ENCODE data around the gene DNAI7.

Gene DNAI7

DNA sequence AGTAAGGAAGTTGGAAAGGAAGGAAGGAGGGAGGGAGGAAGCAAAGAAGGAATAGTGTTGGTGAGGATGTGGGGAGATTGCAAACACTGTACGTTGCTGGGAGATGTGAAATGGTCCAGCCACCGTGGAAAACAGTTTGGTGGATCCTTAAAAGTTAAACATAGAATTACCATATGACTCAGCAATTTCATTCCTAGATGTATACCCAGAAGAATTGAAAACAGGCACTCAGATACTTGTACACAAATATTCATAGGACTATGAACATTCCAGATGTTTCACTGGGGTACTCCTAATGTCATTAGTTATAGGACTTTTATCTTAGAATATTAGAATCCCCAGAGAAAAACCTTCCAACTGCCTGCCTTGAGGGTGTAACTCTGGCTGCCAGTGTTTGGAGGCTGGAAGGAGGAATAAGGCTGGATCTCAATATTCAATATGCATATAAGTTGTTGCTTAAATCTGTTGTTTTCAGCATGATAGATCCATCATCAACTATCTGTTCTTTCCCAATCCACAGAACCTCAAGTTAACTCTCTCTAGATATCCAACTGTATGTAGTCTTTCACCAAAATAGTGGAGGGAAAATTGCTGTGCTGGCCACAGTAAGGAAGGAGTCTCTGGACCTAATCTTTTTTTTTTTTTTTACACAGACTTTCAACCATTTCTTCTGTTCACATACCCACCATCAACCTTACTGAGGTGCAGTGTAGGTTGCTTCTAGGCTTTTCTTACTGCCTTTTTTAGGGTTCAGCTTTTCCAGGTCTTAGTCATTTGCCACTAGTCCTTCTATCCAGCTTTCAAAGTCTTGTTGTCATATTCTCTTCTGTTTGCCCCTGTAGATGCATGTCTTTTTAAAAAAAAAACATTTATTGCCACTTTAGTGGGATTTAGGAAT is 94.5 kb downstream of the DNAI7 start:
- DNase-seq (ENCODE audit: low spot score): no peak

DNA sequence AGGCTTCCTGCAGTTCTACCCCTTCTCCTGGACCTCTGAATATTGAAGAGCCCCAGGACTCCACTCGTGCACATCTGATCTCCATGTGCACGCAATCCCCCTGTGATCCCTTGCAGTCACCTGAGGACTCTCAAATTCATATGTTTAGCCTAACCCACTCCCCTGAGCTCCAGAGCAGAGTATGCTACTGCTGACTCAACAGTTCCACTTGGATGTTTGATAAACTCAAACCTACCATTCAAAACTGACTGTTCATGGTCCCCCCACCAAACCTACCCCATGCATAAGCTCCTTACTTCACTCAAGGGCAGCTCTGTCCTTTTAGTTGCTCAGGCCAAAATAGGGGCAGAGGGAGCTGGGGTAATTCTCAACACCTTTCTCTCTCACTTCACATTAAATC is 96.0 kb downstream of the DNAI7 start:
- DNase-seq (ENCODE audit: low spot score): no peak

DNA sequence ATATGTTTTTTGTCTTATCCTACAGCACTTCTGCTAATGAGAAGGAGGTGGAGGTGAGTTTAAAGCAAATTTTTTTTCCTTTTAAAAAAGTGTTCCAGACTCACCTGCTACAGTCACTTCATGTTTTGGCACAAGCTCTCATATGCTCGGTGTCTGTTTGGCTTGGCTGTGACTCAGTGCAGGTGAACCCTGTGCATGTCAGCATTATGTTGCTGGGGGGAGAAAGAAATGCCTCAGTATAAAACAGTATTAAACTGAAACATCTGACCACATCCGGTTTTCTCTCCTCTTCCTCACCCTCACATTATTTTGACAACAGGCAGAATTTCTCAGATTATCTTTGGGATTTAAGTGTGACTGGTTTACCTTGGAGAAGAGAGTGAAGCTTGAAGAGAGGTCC is 105.2 kb downstream of the DNAI7 start:
- DNase-seq (ENCODE audit: low spot score): no peak

DNA sequence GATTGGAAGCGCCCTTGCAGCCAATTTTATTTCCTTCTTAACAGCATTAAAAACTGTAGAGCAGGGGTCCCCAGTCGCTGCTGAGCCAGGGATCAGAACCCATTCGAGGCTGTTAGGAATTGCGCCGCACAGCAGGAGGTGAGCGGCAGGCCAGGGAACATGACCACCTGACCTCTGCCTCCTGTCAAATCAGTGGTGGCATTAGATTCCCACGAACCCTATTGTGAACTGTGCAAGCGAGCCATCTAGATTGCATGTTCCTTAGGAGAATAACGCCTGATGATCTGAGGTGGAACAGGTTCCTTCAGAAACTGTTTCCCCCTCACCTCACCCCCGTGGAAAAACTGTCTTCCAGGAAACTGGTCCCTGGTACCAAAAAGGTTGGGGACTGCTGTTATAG is 107.4 kb downstream of the DNAI7 start:
- no peak for DNase-seq (ENCODE audit: low spot score)

DNA sequence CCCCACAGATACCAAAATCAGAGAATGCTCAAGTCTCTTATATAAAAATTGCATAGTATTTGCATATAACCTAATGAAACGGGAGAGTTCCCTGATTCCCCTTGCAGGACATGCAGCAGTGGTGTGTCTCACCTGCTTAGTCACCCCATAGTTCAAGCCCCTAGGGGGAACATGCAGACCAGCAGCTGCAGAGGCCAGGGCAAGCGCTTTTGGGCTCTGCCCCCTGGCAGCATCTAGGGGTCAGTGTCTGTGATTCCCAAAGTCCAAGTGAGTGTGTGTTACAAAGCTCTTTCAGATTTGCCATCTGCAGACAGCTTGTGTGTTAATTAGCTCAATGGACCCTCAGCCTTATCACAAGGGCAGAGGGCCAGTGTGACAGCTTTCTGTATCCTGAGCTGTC is 110.1 kb downstream of the DNAI7 start:
- no peak for DNase-seq (ENCODE audit: low spot score)

DNA sequence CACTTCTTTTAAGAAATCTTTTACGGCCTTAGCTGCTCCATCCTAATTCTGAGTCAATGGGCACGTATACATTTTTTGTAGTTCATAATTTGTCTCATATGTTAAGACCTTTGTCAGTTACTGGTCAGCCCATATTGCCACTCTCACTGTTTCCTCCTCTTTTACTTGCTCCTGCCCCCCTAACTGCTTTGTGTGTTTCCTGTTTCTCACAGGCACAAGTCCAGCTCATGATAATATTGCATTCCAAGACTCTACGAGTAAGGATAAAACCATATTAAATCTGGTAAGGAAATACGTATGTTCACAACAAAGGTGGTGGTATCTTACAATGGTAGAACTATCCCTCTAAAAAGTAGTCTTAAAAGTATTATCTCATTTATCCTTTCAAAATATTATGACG is 111.7 kb downstream of the DNAI7 start:
- no peak for DNase-seq (ENCODE audit: low spot score)

DNA sequence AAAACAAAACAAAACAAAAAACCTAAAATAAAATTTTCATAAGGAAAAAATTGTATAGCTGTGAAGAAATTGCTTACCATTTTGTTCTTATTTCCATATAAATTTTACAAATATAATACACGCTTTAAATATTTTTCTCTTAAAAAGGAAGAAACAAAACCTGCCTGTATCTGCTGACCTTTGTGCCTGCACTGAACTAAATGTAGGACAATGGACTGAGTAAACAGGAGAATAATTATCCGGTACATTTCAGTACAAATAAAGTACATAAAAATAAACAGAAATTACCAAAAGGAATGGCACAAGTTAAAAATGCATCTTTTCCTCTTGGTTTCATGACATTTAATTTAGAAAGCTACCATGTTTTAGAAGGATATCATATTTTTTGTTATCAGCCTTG is 112.3 kb downstream of the DNAI7 start:
- no peak for DNase-seq (ENCODE audit: low spot score)

DNA sequence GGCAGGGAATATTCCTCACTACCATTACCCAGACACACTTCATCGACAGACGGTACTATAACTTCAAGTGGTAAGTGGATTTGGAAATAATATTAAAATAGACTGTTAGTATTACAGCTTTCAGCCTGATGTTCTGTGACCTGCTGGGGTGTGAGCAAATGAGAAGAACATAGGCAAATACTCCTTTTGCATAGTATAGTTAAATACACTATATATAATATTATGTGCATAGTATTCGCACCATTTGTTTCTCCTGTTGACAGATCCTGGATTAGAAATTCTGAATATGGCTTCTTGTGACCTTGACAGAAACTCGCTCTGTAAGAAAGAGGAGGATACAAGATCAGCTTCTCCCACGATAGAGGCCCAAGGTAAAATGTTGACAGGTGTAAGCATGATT is 115.6 kb downstream of the DNAI7 start:
- DNase-seq (ENCODE audit: low spot score): no peak

DNA sequence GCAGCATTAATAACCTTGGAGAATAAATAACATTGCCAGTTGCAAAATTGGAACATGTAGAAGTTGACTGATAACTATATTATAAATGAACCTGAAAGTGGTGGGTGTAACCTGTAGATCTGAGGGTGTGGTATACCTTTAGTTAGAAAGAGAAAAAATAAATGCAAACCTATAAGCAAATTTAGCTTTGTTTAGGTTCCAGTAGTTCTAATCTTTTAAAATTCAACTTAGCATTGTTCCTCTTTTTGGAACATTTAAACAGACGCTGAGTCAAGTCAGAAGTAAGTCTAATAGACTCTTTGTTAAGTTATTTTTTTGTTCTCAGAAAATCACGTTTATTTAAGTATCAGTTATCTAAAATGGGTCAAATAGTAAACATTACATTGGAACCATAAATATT is 120.0 kb downstream of the DNAI7 start:
- DNase-seq (ENCODE audit: low spot score): no peak

DNA sequence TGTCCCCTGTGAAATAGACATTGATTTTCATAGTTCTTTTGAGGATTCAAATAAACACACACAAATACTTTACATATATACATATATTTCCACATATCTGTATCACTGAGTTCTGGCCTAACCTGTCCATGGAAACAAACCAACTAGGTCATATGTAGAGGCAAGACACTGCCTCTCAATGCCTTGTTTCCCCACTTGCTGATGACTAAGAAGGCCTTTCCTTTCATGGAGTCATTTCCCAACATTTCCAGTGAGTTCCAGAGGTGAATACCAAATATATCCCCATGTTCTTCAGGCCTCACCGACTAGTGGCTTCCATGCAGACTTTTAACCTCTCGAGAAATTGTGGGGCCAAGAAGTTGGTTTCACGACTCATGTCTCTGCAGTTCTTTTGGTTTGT is 120.8 kb downstream of the DNAI7 start:
- DNase-seq (ENCODE audit: low spot score): no peak

DNA sequence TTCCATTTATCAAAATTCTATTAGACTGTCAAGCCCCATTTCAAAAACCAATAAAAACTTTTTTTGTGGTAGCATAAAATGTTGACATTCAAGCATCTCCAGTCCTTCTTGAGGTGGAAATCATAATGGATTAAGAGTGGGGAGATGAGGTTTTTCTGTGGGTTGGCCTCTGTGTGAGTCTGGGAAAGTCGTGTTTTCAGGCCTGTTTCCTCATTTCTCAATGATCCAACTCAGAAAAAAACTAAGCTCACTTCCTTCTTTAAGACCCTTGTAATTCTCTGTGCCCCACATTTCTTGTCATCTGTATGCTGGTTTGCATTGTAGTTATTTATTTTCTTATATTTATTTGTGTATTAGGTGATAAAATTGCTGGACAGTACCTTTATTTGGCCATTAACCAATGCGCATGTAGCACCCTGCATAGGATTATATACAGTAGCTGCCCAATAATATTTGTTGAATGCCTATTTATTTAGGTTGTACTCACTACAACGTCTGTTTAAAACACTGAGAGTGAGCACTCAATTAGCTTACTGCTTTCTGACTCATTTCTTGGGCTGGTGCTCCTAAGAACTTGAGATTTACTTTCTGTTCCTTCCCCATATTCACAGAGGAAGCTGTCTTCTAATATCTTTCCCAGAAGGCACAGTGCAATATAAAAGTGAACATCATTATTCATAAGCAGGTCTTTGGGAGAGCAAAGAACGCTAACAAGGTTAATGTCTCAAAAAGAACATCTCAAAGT is 121.9 kb downstream of the DNAI7 start:
- no peak for DNase-seq (ENCODE audit: low spot score)

DNA sequence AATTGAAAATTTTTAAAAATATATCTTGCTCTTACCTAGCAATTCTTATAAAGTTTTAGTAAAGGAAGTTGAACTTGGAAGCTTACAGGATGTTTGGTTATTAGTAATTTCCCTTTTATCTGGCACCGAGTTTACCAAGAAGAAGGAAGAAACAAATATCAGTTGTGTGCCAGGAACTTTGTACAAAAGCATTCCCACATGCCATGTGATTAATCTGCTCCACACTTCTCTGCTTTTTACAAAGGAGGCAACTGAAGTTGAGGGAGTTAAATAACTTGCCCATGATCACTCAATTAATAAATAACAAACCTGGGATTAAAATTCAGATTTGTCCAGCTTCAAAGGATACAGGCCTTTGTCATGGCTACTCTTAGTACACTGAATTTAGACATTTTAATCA is 123.6 kb downstream of the DNAI7 start:
- no peak for DNase-seq (ENCODE audit: low spot score)

DNA sequence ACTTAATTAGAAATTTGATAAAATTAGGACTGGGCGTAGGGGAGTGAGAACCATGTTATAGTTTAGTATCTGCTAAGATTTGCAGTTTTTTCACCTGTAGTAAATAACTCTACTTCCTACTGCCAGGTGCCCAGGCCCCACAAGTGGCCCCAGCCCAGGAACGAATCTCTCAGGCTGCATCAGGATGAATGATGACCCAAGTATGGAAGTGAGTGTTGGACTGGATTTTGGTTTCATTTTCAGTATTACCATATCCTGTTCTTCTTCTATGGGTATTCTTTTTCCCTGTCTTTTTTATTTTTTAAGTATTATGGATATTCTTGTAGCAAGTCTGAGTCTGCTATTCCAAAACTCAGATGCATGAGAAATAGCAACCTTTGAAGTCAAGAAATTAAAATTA is 125.7 kb downstream of the DNAI7 start:
- DNase-seq (ENCODE audit: low spot score): no peak

DNA sequence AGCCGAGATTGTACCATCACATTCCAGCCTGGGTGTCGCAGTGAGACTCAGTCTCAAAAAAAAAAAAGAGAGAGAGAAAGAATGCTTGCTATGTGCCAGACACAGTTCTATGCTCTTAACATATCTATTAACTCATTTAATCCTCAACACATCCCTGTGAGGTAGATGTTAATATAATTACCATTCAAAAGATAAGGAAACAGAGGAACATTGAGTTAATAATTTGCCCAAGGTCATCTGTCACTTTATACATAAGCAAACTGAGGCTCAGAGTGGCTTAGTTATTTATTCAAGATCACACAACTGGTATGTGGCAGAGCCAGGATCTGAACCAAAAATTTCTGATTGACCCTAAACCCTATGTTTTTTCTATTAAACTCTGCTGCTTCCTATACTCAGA is 129.9 kb downstream of the DNAI7 start:
- no peak for DNase-seq (ENCODE audit: low spot score)

DNA sequence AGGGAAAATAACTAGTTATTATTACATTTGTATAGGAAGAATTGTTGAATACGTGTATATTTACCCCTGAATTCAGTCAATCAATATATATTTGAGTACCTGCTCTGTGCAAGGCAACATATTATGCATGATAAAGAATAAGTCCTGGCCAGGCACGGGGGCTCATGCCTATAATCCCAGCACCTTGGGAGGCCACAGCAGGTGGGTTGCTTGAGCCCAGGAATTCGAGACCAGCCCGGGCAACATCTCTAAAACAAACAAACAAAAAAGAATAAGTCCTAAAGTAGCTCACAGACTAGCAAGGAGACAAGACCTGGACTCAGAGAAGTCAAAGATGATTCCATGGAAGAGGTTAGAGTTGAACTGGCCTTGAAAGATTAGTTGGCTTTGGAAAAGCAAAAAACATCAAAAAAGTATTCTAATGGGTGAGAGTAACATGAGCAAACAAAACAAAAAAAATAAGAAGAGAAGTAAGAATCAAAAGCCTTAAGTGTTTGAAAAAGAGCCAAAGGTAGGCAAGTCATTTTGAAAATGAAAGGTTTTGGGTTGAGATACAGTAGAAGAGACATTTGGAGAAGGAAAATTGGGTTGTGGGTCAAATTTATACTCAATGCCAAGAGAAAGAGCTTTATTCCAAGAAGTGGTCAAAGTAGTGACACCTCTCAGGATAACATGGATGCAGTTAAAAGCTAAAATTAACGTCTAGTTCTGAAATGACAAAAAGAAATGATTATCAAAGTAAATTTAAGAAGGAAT is 130.9 kb downstream of the DNAI7 start:
- DNase-seq (ENCODE audit: low spot score): no peak

DNA sequence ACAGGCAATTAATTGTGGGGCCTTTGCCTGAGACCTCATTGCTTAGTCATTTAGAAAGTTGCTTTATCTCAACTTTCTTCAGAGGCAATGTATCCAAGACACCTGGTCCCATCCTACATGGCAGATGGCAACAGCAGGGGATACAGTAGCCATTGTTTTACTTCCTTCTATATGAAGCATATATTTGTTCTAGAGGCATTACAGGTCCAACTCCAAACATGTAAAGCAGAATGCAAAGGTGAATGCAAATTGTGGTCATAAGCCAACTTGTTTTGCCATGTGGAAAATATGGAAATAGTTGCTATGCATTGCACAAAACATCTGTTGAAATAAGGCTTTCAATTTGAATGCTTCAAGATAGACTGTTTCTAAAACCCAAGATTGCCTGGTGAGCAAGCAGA is 136.3 kb downstream of the DNAI7 start:
- DNase-seq (ENCODE audit: low spot score): no peak
